NCI-H748 (cell line): ENCODE data around the gene LHX4.

Experiments used
- DNase-seq: peaks from one replicate; lab custom pipeline; 2025; ENCODE audit not compliant: unreplicated experiment; lab: John Stamatoyannopoulos, UW

Gene LHX4

GRCh38 chr1:180229483-180230415 lies at the start of gene LHX4:
Gene LHX4 (plus strand): TSS chr1:180230264. CDS start chr1:180230530, 266 bp downstream.
- DNase-seq = peak; percentile 52

GRCh38 chr1:180181048-180181447 lies 49.0 kb upstream of the LHX4 start:
- DNase-seq = peak; percentile 31

- DNase-seq = no peak
Observed at GRCh38 chr1:180181996-180182642, 47.9 kb upstream of the LHX4 start.

GRCh38 chr1:180182643-180183311 lies 47.3 kb upstream of the LHX4 start:
- no peak for DNase-seq

- DNase-seq = no peak
Observed at GRCh38 chr1:180183426-180183825, 46.6 kb upstream of the LHX4 start.

GRCh38 chr1:180184041-180184440 lies 46.0 kb upstream of the LHX4 start:
- no peak for DNase-seq

GRCh38 chr1:180185281-180185680 lies 44.8 kb upstream of the LHX4 start:
- no peak for DNase-seq

- no peak for DNase-seq
Observed at GRCh38 chr1:180185971-180186645, 44.0 kb upstream of the LHX4 start.

GRCh38 chr1:180186831-180187230 lies 43.2 kb upstream of the LHX4 start:
- DNase-seq = no peak

- DNase-seq = no peak
Observed at GRCh38 chr1:180187626-180188025, 42.4 kb upstream of the LHX4 start.

GRCh38 chr1:180188091-180188506 lies 42.0 kb upstream of the LHX4 start:
- peak; percentile 52 for DNase-seq

- no peak for DNase-seq
Observed at GRCh38 chr1:180188684-180189175, 41.3 kb upstream of the LHX4 start.

- no peak for DNase-seq
Observed at GRCh38 chr1:180190091-180190490, 40.0 kb upstream of the LHX4 start.

GRCh38 chr1:180192172-180192571 lies 37.9 kb upstream of the LHX4 start:
- no peak for DNase-seq

- DNase-seq = no peak
Observed at GRCh38 chr1:180193141-180194047, 36.7 kb upstream of the LHX4 start.

- no peak for DNase-seq
Observed at GRCh38 chr1:180194048-180194425, 36.0 kb upstream of the LHX4 start.

GRCh38 chr1:180194546-180195207 lies 35.4 kb upstream of the LHX4 start:
- peak; percentile 12 for DNase-seq

GRCh38 chr1:180195401-180195800 lies 34.7 kb upstream of the LHX4 start:
- no peak for DNase-seq

GRCh38 chr1:180195916-180196315 lies 34.1 kb upstream of the LHX4 start:
- no peak for DNase-seq
